Measurements from ENCODE around the gene VMO1. TPM values are rescaled to one million over a fixed set of nuclear protein-coding genes. Genes with fewer than 3 reads are reported as not detected.

Gene VMO1
- total RNA-seq, 2 donors from 2014 or later: 5.9 to 8.3 TPM

DNA sequence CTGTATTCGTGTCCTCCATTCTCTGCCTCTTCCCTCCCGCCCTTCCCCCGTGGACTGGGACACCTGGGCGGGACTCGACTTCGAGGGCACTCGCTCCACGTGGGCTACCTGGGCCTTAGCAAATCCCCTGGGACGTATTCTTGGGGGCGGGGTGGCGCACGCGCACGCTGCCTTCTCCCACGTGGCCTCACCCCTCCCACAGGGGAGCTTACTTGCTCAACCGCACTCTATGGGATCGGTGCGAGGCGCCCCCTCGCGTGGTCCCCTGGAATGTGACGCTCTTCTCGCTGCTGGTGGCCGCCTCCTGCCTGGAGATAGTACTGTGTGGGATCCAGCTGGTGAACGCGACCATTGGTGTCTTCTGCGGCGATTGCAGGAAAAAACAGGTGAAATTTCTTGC, 3.5 kb downstream of the VMO1 start:
- TF ChIP-seq, protein P1, sequence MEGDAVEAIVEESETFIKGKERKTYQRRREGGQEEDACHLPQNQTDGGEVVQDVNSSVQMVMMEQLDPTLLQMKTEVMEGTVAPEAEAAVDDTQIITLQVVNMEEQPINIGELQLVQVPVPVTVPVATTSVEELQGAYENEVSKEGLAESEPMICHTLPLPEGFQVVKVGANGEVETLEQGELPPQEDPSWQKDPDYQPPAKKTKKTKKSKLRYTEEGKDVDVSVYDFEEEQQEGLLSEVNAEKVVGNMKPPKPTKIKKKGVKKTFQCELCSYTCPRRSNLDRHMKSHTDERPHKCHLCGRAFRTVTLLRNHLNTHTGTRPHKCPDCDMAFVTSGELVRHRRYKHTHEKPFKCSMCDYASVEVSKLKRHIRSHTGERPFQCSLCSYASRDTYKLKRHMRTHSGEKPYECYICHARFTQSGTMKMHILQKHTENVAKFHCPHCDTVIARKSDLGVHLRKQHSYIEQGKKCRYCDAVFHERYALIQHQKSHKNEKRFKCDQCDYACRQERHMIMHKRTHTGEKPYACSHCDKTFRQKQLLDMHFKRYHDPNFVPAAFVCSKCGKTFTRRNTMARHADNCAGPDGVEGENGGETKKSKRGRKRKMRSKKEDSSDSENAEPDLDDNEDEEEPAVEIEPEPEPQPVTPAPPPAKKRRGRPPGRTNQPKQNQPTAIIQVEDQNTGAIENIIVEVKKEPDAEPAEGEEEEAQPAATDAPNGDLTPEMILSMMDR (IDR thresholded peaks at IDR 0.05): no peak
- ATAC-seq (ENCODE audit: insufficient number of reproducible peaks, low FRiP score, low read depth): no peak
- H3K27me3 ChIP-seq (replicated peaks; ENCODE audit: insufficient read depth): no peaks in the 10 kb centered on the region

DNA sequence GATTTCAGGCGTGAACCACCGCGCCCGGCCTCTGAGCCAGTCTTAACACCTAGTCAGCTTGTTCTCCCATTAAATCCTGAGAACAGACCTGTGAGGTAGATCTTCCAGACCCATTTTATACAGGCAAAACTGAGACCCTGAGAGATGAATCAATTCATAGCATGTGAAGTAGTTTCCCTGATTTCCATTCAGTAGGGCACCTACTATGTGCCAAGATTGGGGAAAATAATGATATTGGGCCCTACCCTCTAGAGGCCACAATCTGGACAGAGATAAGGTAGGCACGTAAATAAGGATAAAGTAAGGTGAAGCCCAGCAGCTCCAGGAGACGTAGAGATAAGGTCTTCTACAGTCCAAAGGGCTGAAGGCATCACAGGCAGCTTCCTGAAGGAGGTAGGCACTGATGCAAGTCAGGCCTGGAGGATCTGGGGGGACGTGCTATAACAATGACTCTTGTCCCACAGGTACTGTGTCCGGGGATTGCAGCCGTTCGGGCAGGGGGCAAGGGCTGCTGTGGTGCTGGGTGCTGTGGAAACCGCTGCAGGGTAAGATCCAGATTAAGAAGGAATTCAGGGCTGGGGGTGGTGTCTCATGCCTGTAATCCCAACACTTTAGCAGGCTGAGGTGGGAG, 5.7 kb downstream of the VMO1 start:
- DNase-seq (ENCODE audit: low spot score) (no peak), ATAC-seq (ENCODE audit: insufficient number of reproducible peaks, low FRiP score, low read depth) (no peak)
- TF ChIP-seq, protein P1 (IDR thresholded peaks at IDR 0.05): no peak
- Histone ChIP-seq H3K4me1 (ENCODE audit: control insufficient read depth in 1 of 2, low read depth in 2 of 2) (peaks cover 3 to 4% of the 10 kb centered on the region in 2 donors), H3K36me3 (no peaks in the 10 kb centered on the region), H3K27ac (no peak overlapping the region), H3K9me3 (no peaks in the 10 kb centered on the region), H3K4me3 (no peak overlapping the region), H3K27me3 (replicated peaks; ENCODE audit: insufficient read depth) (no peaks in the 10 kb centered on the region)

More for the DNA sequence above, 3.5 kb downstream of the VMO1 start:
- no peak for DNase-seq (ENCODE audit: low spot score)
- H3K36me3 ChIP-seq: no peaks in the 10 kb centered on the region
- H3K4me1 ChIP-seq (ENCODE audit: control insufficient read depth in 1 of 2, low read depth in 2 of 2): peaks cover 15 to 25% of the 10 kb centered on the region in 2 donors
- H3K9me3 ChIP-seq: no peaks in the 10 kb centered on the region
- H3K4me3 ChIP-seq: no peak overlapping the region
- no peak overlapping the region for H3K27ac ChIP-seq

DNA sequence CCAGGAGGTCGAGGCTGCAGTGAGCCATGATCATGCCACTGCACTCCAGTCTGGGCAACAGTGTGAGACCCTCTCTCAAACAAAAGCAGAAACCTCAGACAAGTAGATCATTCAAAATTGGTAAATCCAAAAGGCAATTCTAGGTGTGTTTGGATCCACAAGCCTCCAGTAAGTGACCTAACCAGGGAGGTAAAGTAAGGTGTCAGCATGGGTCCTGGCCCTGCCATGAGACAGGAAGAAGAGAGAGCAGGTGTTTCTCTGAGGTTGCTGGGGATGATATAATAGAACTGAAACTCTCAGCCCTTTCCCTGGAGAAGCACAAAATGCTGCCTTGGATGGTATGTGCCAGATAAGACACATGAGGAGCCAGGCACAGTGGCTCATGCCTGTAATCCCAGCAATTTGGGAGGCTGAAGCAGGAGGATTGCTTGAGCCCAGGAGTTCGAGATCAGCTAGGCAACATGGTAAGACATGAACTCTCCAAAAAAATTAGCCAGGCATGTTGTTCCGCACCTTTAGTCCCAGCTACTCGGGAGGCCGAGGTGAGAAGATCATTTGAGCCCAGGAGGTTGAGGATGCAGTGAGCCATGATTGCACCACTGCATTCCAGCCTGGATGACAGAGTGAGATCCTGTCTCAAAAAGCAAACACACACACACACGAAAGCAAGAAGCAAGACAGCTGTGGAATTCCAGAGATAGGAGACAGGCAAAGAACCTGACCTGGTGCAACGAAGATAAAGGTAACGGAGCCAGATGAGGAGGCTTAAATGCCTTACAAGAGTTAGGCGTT, 8.0 kb downstream of the VMO1 start:
- TF ChIP-seq, protein P1 (IDR thresholded peaks at IDR 0.05): no peak
- no peaks in the 10 kb centered on the region for H3K4me1 ChIP-seq (ENCODE audit: control insufficient read depth in 1 of 2, low read depth in 2 of 2)
- no peaks in the 10 kb centered on the region for H3K27me3 ChIP-seq (replicated peaks; ENCODE audit: insufficient read depth)
- H3K27ac ChIP-seq: no peak overlapping the region
- H3K4me3 ChIP-seq: no peak overlapping the region
- H3K36me3 ChIP-seq: no peaks in the 10 kb centered on the region
- ATAC-seq (ENCODE audit: insufficient number of reproducible peaks, low FRiP score, low read depth): no peak
- no peak for DNase-seq (ENCODE audit: low spot score)
- H3K9me3 ChIP-seq: no peaks in the 10 kb centered on the region

DNA sequence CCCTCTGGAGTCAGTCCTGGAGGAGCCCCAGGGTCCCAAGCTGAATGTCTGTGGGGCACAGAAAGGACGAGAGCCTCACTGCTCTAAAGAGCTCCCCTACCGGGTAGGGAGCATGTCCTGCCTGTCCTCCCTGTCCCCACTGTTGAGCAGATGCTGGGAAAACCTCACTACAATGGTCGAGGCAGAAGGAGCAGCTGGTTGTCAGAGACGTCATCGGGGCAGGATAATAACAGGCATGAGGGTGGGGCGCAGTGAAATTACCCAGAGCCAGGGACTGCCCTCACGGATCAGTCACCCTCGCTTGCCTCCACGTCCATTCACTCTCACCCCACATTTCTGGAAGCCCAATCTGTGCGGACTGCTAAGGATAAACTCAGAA, 13.9 kb downstream of the VMO1 start:
- no peaks in the 10 kb centered on the region for H3K27me3 ChIP-seq (replicated peaks; ENCODE audit: insufficient read depth)
- no peak for DNase-seq (ENCODE audit: low spot score)
- no peaks in the 10 kb centered on the region for H3K4me1 ChIP-seq (ENCODE audit: control insufficient read depth in 1 of 2, low read depth in 2 of 2)
- no peak overlapping the region for H3K27ac ChIP-seq
- no peaks in the 10 kb centered on the region for H3K9me3 ChIP-seq
- ATAC-seq (ENCODE audit: insufficient number of reproducible peaks, low FRiP score, low read depth): no peak
- no peak overlapping the region for H3K4me3 ChIP-seq
- TF ChIP-seq, protein P1 (IDR thresholded peaks at IDR 0.05): no peak
- H3K36me3 ChIP-seq: no peaks in the 10 kb centered on the region

DNA sequence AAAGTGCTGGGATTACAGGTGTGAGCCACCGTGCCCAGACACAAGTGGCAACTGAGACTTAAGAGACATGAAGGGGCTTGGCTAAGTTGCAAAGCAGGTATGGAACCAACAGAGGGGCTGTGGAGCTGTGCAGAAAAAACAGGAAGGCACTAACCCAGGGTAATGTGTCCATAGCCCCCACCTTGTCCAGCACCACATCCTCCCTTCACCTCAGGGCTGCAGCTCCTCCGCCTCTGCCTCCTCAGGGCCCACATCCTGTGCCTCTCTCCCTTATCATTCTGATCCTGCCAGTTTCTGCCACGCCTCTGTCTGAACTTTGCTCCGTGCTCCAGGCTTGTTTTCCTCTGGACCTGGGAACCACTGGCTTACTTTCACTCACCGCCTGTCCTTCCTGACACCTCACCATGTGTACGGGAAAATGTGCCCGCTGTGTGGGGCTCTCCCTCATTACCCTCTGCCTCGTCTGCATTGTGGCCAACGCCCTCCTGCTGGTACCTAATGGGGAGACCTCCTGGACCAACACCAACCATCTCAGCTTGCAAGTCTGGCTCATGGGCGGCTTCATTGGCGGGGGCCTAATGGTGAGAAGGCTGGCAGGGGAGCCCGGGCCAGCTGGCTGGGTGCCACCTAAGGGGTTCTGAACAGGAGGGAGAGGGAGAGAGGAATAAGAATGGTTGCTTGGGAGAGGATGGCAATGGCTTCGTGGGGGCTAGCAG, 14.5 kb downstream of the VMO1 start, which contains the start of gene TM4SF5:
TM4SF5 (plus strand) TSS at position 368 of the 716 bp plus-strand sequence; CDS start at position 405, 37 bp downstream.
- Histone ChIP-seq H3K27me3 (replicated peaks; ENCODE audit: insufficient read depth) (no peaks in the 10 kb centered on the region), H3K4me3 (no peak within 1 kb of the TSS), H3K9me3 (no peaks in the 10 kb centered on the region), H3K4me1 (ENCODE audit: control insufficient read depth in 1 of 2, low read depth in 2 of 2) (no peaks in the 10 kb centered on the region), H3K36me3 (no peaks in the 10 kb centered on the region), H3K27ac (no peak within 1 kb of the TSS)
- no peak for DNase-seq (ENCODE audit: low spot score)
- TF ChIP-seq, protein P1 (IDR thresholded peaks at IDR 0.05): no peak
- ATAC-seq (ENCODE audit: insufficient number of reproducible peaks, low FRiP score, low read depth): no peak

Measured in thoracic aorta (tissue), 2 donors.